Tongue (tissue), 3 donors: ENCODE data around the gene ICAM4. TPM values are rescaled to one million over a fixed set of nuclear protein-coding genes. Genes with fewer than 3 reads are reported as not detected.
"Not testable (repeated sequence)": the region's sequence is repeated elsewhere in the genome, so short reads cannot be mapped to it uniquely, and the experiment has no call there.

Experiments used
- DNase-seq: peaks from one replicate; pipeline ENCODE4 v3.0.0-alpha.2; 2015
- small RNA-seq: library from RNA; depleted of rRNA; stranded (forward); fragments of <200 nt; gene quantifications from one replicate; pipeline ENCODE3, GENCODE V24; 2014; ENCODE audit warnings: low replicate concordance
- total RNA-seq: library from RNA; depleted of rRNA; stranded (reverse); fragments of >200 nt; gene quantifications from one replicate; pipeline ENCODE4 v1.2.3, GENCODE V29; 2014

Gene ICAM4
- total RNA-seq, 1 donor from 2014 or later, result 0.62 TPM

DNA sequence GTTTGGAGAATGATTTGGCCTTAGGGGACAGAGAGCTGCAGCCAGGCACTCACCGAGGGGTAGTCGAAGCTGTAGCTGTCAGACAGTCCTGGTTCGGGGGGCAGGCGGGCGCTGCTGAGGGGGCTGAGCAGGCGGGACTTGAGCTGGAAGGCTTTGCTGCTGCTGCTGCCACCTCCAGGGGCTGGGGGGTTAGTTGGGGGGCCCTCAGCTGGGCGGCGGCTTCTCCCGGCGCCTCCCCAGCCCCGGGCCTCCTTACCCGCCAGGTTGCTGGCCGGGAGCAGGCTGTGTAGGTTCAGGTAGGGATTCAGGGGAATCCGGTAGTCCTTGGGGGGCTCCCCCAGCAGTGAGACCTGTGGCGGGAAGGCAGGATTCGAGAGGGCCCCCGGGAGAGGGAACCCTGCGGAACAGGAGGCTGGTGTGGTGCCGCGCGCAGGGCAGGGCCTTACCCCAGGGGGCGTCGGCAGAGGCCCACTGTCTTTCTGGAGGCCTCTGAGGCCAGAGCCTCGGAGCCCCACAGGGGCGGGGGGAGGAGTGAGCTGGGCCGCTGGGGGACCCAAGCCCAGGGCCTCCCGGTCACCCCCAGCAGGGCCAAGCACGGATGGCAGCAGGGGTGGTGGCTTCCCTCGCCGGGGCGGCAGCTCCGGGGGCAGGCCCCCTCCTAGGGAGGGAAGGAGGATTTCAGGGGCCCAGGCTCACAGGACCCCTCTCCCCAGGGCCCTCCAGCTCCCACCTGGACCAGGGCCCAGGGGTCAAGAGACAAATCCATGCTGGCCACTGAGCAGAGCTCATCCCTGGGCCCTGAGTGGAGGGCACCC, 34.1 kb downstream of the ICAM4 start:
- no peak for DNase-seq

- DNase-seq, result no peak
Measured at GRCh38 chr19:10321417-10321797, 34.7 kb downstream of the ICAM4 start.

DNA sequence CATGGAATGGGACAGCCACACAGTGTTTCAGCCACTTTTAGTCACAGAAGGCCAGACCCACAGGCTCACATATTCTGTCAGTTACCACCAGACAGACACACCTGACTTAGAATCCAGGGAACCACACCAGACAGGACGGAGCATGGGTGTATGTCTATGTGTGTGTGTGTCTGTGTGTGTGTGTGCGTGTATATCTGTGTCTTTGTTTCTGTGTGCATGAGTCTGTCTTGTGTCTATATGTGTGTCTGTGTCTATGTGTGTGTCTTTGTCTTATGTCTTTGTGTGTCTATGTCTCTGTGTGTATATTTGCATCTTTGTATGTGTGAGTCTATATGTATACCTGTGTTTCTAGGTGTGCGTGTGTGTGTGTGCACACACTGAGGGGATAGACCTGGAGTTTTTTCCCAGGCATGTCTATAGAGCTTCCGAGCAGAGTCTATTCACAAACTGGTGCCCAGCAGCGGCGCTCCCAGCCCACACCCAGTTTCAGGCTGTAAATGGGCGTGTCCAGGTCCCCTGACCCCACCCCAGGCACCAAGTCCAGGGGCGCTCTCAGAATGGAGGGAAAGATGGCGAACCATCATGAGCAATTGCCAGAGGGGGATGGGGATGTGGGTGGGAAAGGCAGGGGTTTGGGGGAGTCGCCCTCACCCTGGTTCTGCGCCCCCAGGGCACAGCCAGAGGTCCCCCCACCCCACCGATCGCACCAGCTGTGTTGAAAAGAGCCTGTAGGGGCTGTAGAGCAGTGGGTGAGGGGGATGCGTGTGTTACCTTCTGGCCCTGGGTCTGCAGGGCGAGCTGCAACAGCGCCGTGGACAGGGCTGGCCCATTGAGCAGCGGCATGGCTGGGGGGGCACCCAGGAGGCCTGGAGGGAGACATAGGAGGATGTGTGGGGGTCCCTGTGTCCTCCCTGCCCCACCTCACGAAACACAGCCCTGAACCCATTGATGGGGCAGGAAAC, 35.4 kb downstream of the ICAM4 start:
- no peak for DNase-seq

- DNase-seq, result no peak
Measured at GRCh38 chr19:10325732-10326131, 39.0 kb downstream of the ICAM4 start.

DNA sequence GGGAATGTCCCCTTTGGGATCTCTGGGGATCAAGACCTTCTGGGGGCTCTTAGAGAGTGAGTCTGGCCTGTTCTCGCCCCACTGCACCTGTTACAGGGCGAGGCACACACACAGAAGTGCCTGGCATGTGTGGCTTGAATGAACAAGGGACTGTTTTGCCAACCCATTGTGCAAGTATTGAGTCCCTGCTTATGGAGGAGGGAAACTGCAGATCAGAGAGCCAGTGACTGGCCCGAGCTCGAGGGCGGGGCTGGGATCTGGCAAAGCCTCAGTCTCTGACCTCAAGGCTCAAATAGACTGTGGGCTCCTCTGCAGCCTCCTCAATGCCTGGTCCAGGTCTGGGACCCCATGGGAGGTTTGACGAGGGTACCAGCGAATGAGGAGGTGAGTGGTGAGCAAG, 41.0 kb downstream of the ICAM4 start:
- DNase-seq, result no peak

- no peak for DNase-seq
Measured at GRCh38 chr19:10328558-10329429, 42.0 kb downstream of the ICAM4 start.

GRCh38 chr19:10329555-10329954, 42.8 kb downstream of the ICAM4 start:
- no peak for DNase-seq

- no peak for DNase-seq
Measured at GRCh38 chr19:10332158-10332964, 45.6 kb downstream of the ICAM4 start.

DNA sequence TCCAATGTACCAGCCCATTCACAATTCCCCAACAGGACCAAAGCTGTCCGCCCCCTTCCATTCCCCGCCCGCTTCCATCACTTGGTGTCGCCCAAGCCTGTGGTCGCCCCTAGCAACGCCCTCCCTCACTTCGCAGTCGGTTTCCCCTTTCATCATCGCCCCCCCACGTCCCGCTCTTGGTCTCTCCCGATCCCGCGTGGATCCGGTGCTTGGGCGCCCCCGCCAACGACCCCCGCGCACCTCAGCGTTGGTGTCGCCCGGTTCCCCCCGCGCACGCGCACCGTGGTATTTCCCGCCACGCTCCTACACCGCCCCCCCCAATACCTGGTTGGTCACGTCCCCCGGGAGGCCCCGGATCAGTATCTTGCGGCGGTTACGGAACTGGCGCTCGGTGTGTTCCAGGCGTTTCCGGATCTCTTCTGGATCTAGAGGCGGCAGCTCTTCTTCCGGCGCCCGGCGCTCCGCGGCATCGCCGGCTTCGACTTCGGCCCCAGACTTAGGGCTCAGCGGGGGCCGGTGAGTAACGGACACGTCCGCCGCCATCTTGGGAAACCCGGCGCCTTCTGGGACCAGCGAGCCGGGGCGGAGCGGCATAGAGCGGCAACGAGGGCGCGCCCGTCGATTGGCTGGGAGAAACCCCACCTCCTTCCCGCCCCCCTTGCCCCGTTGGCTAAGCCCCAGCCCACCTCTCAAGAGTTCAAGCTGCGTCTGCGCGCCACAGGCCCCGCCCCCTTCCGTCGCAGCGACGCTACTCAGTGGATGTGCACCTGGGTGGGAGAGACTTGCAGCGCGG, 46.4 kb downstream of the ICAM4 start, which contains the start of gene RAVER1:
Gene RAVER1, minus strand, starts transcription at position 565 of the 793 bp plus-strand sequence. Its CDS starts 22 bp downstream, at position 543.
- DNase-seq, result peak; percentile 99

DNA sequence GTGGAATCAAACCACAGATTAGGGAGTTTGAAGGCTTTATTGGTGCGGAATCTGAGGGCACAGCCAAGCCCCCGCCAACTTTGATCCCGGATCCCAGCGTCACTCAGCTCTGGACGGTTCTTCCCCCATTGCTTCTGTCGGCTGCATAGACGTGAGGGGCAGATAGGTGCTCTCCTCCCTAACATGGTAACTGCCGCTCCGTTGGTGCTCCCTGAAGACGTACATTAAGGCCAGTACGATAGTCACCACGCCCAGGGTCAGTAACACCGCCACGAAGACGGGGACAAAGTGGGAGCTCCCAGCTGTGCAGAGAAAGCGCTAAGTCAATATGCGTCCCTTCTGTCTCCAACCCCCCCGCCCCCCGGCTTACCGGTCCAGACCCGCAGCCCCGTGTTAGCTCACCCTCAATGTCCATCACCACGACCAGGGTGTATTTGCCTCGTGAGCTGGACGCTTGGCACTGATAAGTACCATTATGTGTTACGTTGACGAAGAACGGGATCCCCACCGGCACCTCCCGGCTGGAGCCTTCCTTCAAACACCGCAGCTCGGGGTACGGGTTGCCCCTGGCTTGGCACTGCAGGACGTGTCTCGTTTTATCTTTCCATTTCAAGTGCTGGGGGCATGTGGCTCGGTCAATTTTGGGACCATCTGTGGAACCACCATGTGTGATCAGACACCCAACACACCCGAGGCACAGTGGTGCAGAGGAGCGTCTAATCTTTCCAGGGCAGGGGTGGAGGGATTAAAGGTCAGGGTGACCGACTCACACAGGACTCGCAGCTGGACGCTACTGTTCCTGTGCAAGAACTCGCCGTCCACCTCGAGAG, 47.2 kb downstream of the ICAM4 start:
- DNase-seq, result peak; percentile 9

- DNase-seq, result peak; percentile 91
Measured at GRCh38 chr19:10334588-10335351, 48.0 kb downstream of the ICAM4 start.

GRCh38 chr19:10335352-10335985, 48.7 kb downstream of the ICAM4 start:
- DNase-seq, result no peak

DNA sequence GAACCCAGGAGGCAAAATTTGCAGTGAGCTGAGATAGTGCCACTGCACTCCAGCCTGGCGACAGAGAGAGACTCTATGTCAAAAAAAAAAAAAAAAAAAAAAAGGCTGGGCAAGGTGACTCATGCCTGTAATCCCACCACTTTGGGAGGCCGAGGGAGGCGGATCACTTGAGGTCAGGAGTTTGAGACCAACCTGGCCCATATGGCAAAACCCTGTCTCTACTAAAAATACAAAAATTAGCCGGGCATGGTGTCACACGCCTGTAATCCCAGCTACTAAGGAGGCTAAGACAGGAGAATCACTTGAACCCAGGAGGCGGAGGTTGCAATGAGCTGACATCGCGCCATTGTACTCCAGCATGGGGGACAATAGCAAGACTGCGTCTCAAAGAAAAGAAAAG, 50.0 kb downstream of the ICAM4 start:
- DNase-seq, result not testable (repeated sequence)

Small RNA genes lying within 50 kb of the gene (small RNA-seq; reads per million reads assigned to genes)
- not detected for gene AC011511.1
- gene AC011511.4, result not detected

Other genes with a start within 250 kb of the ICAM4 start
- 15.7 TPM for gene SHFL, start 200.6 kb upstream of the ICAM4 start, total RNA-seq
- 7.8 TPM for gene ANGPTL6, start 184.3 kb upstream of the ICAM4 start, total RNA-seq
- 21.7 TPM for gene PPAN, start 180.6 kb upstream of the ICAM4 start, total RNA-seq
- gene P2RY11, start 175.3 kb upstream of the ICAM4 start, total RNA-seq, result 2.1 TPM
- 239 TPM for gene EIF3G, start 167.1 kb upstream of the ICAM4 start, total RNA-seq
- gene DNMT1, start 92.0 kb upstream of the ICAM4 start, total RNA-seq, result 42.3 TPM
- 10.8 TPM for gene S1PR2, start 55.6 kb upstream of the ICAM4 start, total RNA-seq
- gene MRPL4, start 34.7 kb upstream of the ICAM4 start, total RNA-seq, result 26.4 TPM
- 16.4 TPM for gene ICAM1, start 15.8 kb upstream of the ICAM4 start, total RNA-seq
- gene ICAM5, start 3.0 kb downstream of the ICAM4 start, total RNA-seq, result not detected
- 1.2 TPM for gene ZGLP1, start 22.9 kb downstream of the ICAM4 start, total RNA-seq
- 9.1 TPM for gene FDX2, start 29.1 kb downstream of the ICAM4 start, total RNA-seq
- 13.8 TPM for gene RAVER1, start 46.6 kb downstream of the ICAM4 start, total RNA-seq
- 2.7 TPM for gene ICAM3, start 52.7 kb downstream of the ICAM4 start, total RNA-seq
- gene TYK2, start 93.6 kb downstream of the ICAM4 start, total RNA-seq, result 60.3 TPM
- 138 TPM for gene CDC37, start 116.6 kb downstream of the ICAM4 start, total RNA-seq
- 4.7 TPM for gene PDE4A, start 133.6 kb downstream of the ICAM4 start, total RNA-seq
- 67.5 TPM for gene KEAP1, start 216.4 kb downstream of the ICAM4 start, total RNA-seq
- 2.7 TPM for gene S1PR5, start 230.5 kb downstream of the ICAM4 start, total RNA-seq